H1 (cell line): ENCODE measurements around the gene MCEMP1. TPM values are rescaled to one million over a fixed set of nuclear protein-coding genes. Genes with fewer than 3 reads are reported as not detected.

Experiments used
- CTCF ChIA-PET: fragments of 300-600 bp; sonication (Branson Sonifier 250); formaldehyde crosslinking; loops from one replicate; lab custom pipeline; 2021; ENCODE audit not compliant: partially characterized antibody; lab: Charles Lee
- POLR2A ChIA-PET: fragments of 300-600 bp; sonication (Branson Sonifier 250); formaldehyde crosslinking; loops from one replicate; lab custom pipeline; 2021; ENCODE audit warnings: inconsistent platforms; ENCODE audit not compliant: partially characterized antibody; lab: Charles Lee
- DNase-seq, 2 experiments: peaks; one replicate each; pipeline versions ENCODE4 v3.0.0 to v3.0.0-alpha.2; 2010 to 2022; ENCODE audit warnings: low spot score in 2 of 2, low read depth in 1 of 2, mixed read lengths in 1 of 2
- FAIRE-seq: peaks from 2 replicates; lab custom pipeline; 2011; peaks lifted over from hg19 to GRCh38; lab: Jason Lieb, UNC
- H2AFZ ChIP-seq: 2 replicates; pipeline ENCODE4 v1.8.1; 2012; ENCODE audit warnings: low read length, inconsistent platforms
- H2AK5ac ChIP-seq: 2 replicates; pipeline ENCODE4 v1.6.1; 2013; ENCODE audit warnings: low read depth, low read length
- H2BK120ac ChIP-seq: replicated peaks from 2 replicates; pipeline ENCODE3; 2013; ENCODE audit warnings: low read depth, low read length, inconsistent platforms
- H2BK12ac ChIP-seq: 2 replicates; pipeline ENCODE4 v1.6.1; 2013; ENCODE audit warnings: low read depth, low read length
- H2BK15ac ChIP-seq: 2 replicates; pipeline ENCODE4 v1.6.1; 2013; ENCODE audit warnings: low read length
- H2BK20ac ChIP-seq: 2 replicates; pipeline ENCODE4 v1.6.1; 2013; ENCODE audit warnings: low read length
- H2BK5ac ChIP-seq: 2 replicates; pipeline ENCODE4 v1.6.1; 2013; ENCODE audit warnings: low read depth, low read length
- H3K14ac ChIP-seq: 2 replicates; pipeline ENCODE4 v1.6.1; 2013; ENCODE audit warnings: inconsistent platforms; ENCODE audit not compliant: insufficient read length
- H3K18ac ChIP-seq: 2 replicates; pipeline ENCODE4 v1.6.1; 2013; ENCODE audit warnings: low read length; ENCODE audit errors: extremely low read depth
- H3K23ac ChIP-seq: 2 replicates; pipeline ENCODE4 v1.6.1; 2013; ENCODE audit warnings: inconsistent platforms; ENCODE audit not compliant: insufficient read length
- H3K23me2 ChIP-seq: 2 replicates; pipeline ENCODE4 v1.6.1; 2013; ENCODE audit warnings: low read depth, low read length
- H3K27ac ChIP-seq: 2 replicates; pipeline ENCODE4 v1.6.1; 2011; ENCODE audit warnings: low read depth, low read length, inconsistent platforms
- H3K27me3 ChIP-seq, 4 experiments: replicated peaks in 1 of 4; 1 replicate in 1 of 4; 2 replicates in 3 of 4; pipeline versions ENCODE4 v1.6.1 to v1.8.1; 2011 to 2013; ENCODE audit warnings: low read length in 3 of 4, mild to moderate bottlenecking in 3 of 4, inconsistent platforms in 2 of 4, mixed read lengths in 2 of 4, moderate library complexity in 1 of 4; ENCODE audit not compliant: control insufficient read depth in 3 of 4, insufficient read depth in 3 of 4; ENCODE audit errors: extremely low read depth in 1 of 4
- H3K36me3 ChIP-seq, 4 experiments: 2 replicates each; pipeline versions ENCODE4 v1.6.1 to v1.8.1; 2011 to 2013; ENCODE audit warnings: mild to moderate bottlenecking in 4 of 4, low read length in 3 of 4, moderate library complexity in 2 of 4, control low read depth in 1 of 4, inconsistent platforms in 1 of 4; ENCODE audit not compliant: insufficient read depth in 4 of 4, control insufficient read depth in 2 of 4
- H3K4ac ChIP-seq: replicated peaks from 2 replicates; pipeline ENCODE3; 2013; ENCODE audit warnings: low read length, low read depth, mixed read lengths, inconsistent platforms; ENCODE audit not compliant: insufficient read length
- H3K4me1 ChIP-seq, 4 experiments: replicated peaks in 1 of 4; 1 replicate in 1 of 4; 2 replicates in 3 of 4; pipeline versions ENCODE4 v1.6.1 to v1.8.1; 2011 to 2013; ENCODE audit warnings: low read length in 3 of 4, inconsistent platforms in 2 of 4, mixed read lengths in 1 of 4; ENCODE audit not compliant: insufficient read depth in 4 of 4, control insufficient read depth in 3 of 4
- H3K4me2 ChIP-seq, 2 experiments: 2 replicates each; pipeline versions ENCODE4 v1.6.1 to v1.8.1; 2011 to 2013; ENCODE audit warnings: low read depth in 2 of 2, low read length in 2 of 2, control low read depth in 1 of 2, inconsistent platforms in 1 of 2, mild to moderate bottlenecking in 1 of 2; ENCODE audit not compliant: insufficient read depth in 1 of 2
- H3K4me3 ChIP-seq, 4 experiments: fragments of 200-600, 300-600 bp in 1 of 4; sonication (generic), shearing (Covaris generic), sonication (Bioruptor Twin) in 1 of 4; 2 replicates each; pipeline versions ENCODE4 v1.5.1 to v1.8.1; 2011 to 2016; ENCODE audit warnings: low read length in 4 of 4, low read depth in 3 of 4, control low read depth in 2 of 4, inconsistent platforms in 2 of 4, mild to moderate bottlenecking in 2 of 4, mixed read lengths in 1 of 4, moderate library complexity in 1 of 4; ENCODE audit not compliant: insufficient read depth in 2 of 4; ENCODE audit errors: extremely low read depth in 1 of 4
- H3K56ac ChIP-seq: replicated peaks from 2 replicates; pipeline ENCODE3; 2013; ENCODE audit warnings: low read depth, mild to moderate bottlenecking, mixed read lengths, low read length, inconsistent platforms; ENCODE audit not compliant: insufficient read length
- H3K79me1 ChIP-seq: 2 replicates; pipeline ENCODE4 v1.6.1; 2013; ENCODE audit warnings: low read depth, low read length, control low read depth
- H3K79me2 ChIP-seq, 2 experiments: 2 replicates each; pipeline versions ENCODE4 v1.6.1 to v1.8.1; 2012 to 2013; ENCODE audit warnings: low read length in 2 of 2, mild to moderate bottlenecking in 2 of 2, inconsistent platforms in 1 of 2; ENCODE audit not compliant: insufficient read depth in 2 of 2, control insufficient read depth in 1 of 2
- H3K9ac ChIP-seq, 4 experiments: replicated peaks in 1 of 4; 1 replicate in 1 of 4; 2 replicates in 3 of 4; pipeline versions ENCODE4 v1.6.1 to v1.8.1; 2011 to 2013; ENCODE audit warnings: low read depth in 3 of 4, low read length in 3 of 4, control low read depth in 2 of 4, mild to moderate bottlenecking in 2 of 4, moderate library complexity in 2 of 4, inconsistent platforms in 1 of 4; ENCODE audit errors: extremely low read depth in 1 of 4
- H3K9me3 ChIP-seq, 2 experiments: 2 replicates each; pipeline versions ENCODE4 v1.6.1 to v1.8.1; 2012 to 2013; ENCODE audit warnings: mild to moderate bottlenecking in 2 of 2, moderate library complexity in 2 of 2, control low read depth in 1 of 2, inconsistent platforms in 1 of 2, low read depth in 1 of 2, low read length in 1 of 2, mixed read lengths in 1 of 2; ENCODE audit not compliant: insufficient read depth in 2 of 2
- H4K20me1 ChIP-seq, 2 experiments: replicated peaks in 1 of 2; 2 replicates each; pipeline versions ENCODE3 to v1.8.1; 2011 to 2013; ENCODE audit warnings: inconsistent platforms in 2 of 2, low read length in 2 of 2, mild to moderate bottlenecking in 1 of 2; ENCODE audit not compliant: insufficient read depth in 2 of 2, control insufficient read depth in 1 of 2
- H4K5ac ChIP-seq: 2 replicates; pipeline ENCODE4 v1.6.1; 2013; ENCODE audit warnings: low read length, low read depth, mixed read lengths, inconsistent platforms; ENCODE audit not compliant: insufficient read length
- H4K8ac ChIP-seq: 2 replicates; pipeline ENCODE4 v1.8.0; 2013; ENCODE audit warnings: mild to moderate bottlenecking, moderate library complexity, low read length, inconsistent platforms; ENCODE audit not compliant: insufficient read depth; ENCODE audit errors: extremely low read depth
- H4K91ac ChIP-seq: replicated peaks from 2 replicates; pipeline ENCODE3; 2013; ENCODE audit warnings: low read length, mixed read lengths, inconsistent platforms; ENCODE audit not compliant: insufficient read length
- BACH1 ChIP-seq: IDR thresholded peaks from 2 replicates; pipeline ENCODE4 v1.6.1; 2012; ENCODE audit warnings: low read length, improper control_type of control experiment
- CTBP2 ChIP-seq: IDR thresholded peaks from 2 replicates; pipeline ENCODE4 v1.7.0; 2011; ENCODE audit warnings: borderline replicate concordance, mild to moderate bottlenecking, moderate library complexity, mixed read lengths, low read length; ENCODE audit not compliant: insufficient read depth, insufficient read length
- HDAC6 ChIP-seq: IDR thresholded peaks from one replicate; pipeline ENCODE4 v1.7.1; 2012; ENCODE audit warnings: low read depth, mild to moderate bottlenecking, inconsistent platforms, low read length, moderate library complexity
- NRF1 ChIP-seq: IDR thresholded peaks from 2 replicates; pipeline ENCODE4 v1.6.1; 2011; ENCODE audit warnings: mild to moderate bottlenecking, low read depth, low read length, improper control_type of control experiment
- WGBS, 2 experiments: shearing (Covaris generic) in 1 of 2; methylation state at CpG; one replicate each; pipeline versions ENCODE4 v1.1.6 to v1.1.7; 2013 to 2015; ENCODE audit warnings: low lambda C conversion rate in 2 of 2, mixed read lengths in 2 of 2, inconsistent platforms in 1 of 2, low coverage in 1 of 2, missing lambda C conversion rate in 1 of 2; ENCODE audit not compliant: insufficient replicate concordance in 2 of 2, insufficient coverage in 1 of 2, insufficient read length in 1 of 2; ENCODE audit errors: extremely low coverage in 1 of 2, missing lambda C conversion rate in 1 of 2; 5-methylcytosine and 5-hydroxymethylcytosine counted together
- polyA plus RNA-seq, 7 experiments: library from polyadenylated mRNA; depleted of rRNA in 3 of 7; stranded (reverse) in 5 of 7; unstranded in 2 of 7; fragments of >200 nt in 5 of 7; fragments of 200-250 nt in 2 of 7; gene quantifications; 1 replicate in 5 of 7; 2 replicates in 1 of 7; 4 replicates in 1 of 7; pipeline versions ENCODE4 v1.2.1 to v1.2.3, GENCODE V29; 2011 to 2013; ENCODE audit warnings: missing spikeins in 2 of 7, mixed read lengths in 2 of 7
- total RNA-seq: library from RNA; stranded (reverse); fragmentation: NEBNext Ultra II Directional; extraction: Animal tissue kit (Norgen Biotek cat#: 25700); gene quantifications from 2 replicates; pipeline ENCODE4 v1.2.1, GENCODE V29; 2021

MCEMP1 gene
- total and polyA plus RNA-seq, 2 of the 8 experiments (the other 6 are each of a cell fraction or from before 2014, with no cell fraction given): not detected

GRCh38 chr19:7689165-7689564 lies 12.3 kb downstream of the MCEMP1 start:
- Histone ChIP-seq H4K91ac (no peak overlapping the region), H4K8ac (no peak overlapping the region), H2BK120ac (no peak overlapping the region), H3K36me3 (no peaks in the 10 kb centered on the region), H3K27ac (no peak overlapping the region), H2AK5ac (no peak overlapping the region), H3K4me1 (no peaks in the 10 kb centered on the region; a peak in 1 of 7 replicates), H3K23ac (no peak overlapping the region), H3K9ac (no peak overlapping the region), H2BK20ac (no peak overlapping the region), H3K56ac (no peak overlapping the region), H4K5ac (no peak overlapping the region), H3K14ac (no peak overlapping the region), H3K79me2 (no peaks in the 10 kb centered on the region), H3K23me2 (peaks cover 17% of the 10 kb centered on the region), H3K4me2 (no peak overlapping the region), H3K18ac (no peak overlapping the region), H3K79me1 (no peaks in the 10 kb centered on the region), H3K27me3 (no peaks in the 10 kb centered on the region; a peak in 1 of 7 replicates), H4K20me1 (peaks cover 0 to 3% of the 10 kb centered on the region in 2 experiments), H2AFZ (no peak overlapping the region), H2BK15ac (no peak overlapping the region), H3K9me3 (no peaks in the 10 kb centered on the region), H3K4ac (no peak overlapping the region), H2BK12ac (no peak overlapping the region), H3K4me3 (no peak overlapping the region), H2BK5ac (no peak overlapping the region)
- TF ChIP-seq NRF1 (no peak), BACH1 (no peak), HDAC6 (no peak), CTBP2 (no peak)
- DNase-seq (no peak), FAIRE-seq (no peak)
- WGBS, 2 experiments: 84% methylated on average over 21 of the region's 23 CpGs; no CpG with 5 or more reads in 1 of the 2 experiments
- ChIA-PET POLR2A (interaction anchor here (1.3 to 1.5 kb wide), 2 partner anchors 10 to 41 kb away, joined by 4 read pairs; no protein-coding TSS in a partner anchor), CTCF (interaction anchor here (0.9 kb wide), 1 partner anchor 29 kb away, joined by 3 read pairs; no protein-coding TSS in a partner anchor)
